GM12872 (cell line): Measurements from ENCODE around the gene SPATC1L.

Experiments
- CTCF ChIP-seq: IDR thresholded peaks from 3 replicates; pipeline ENCODE4 v1.5.1; 2011; ENCODE audit warnings: low read depth, mild to moderate bottlenecking, low read length, moderate library complexity; ENCODE audit not compliant: insufficient read depth

SPATC1L gene

GRCh38 chr21:46138383-46138970 is 45.8 kb downstream of the SPATC1L start:
- TF ChIP-seq CTCF = no peak

- TF ChIP-seq CTCF = no peak
These were observed 46.4 kb downstream of the SPATC1L start for GRCh38 chr21:46137908-46138307.

- no peak for TF ChIP-seq CTCF
These were observed 47.4 kb downstream of the SPATC1L start for GRCh38 chr21:46136739-46137349.

- TF ChIP-seq CTCF = no peak
These were observed 48.4 kb downstream of the SPATC1L start for GRCh38 chr21:46135782-46136395.

GRCh38 chr21:46131838-46132651 is 52.2 kb downstream of the SPATC1L start:
- no peak for TF ChIP-seq CTCF

- TF ChIP-seq CTCF = no peak
These were observed 52.7 kb downstream of the SPATC1L start for GRCh38 chr21:46131588-46131837.

GRCh38 chr21:46130831-46131587 is 53.2 kb downstream of the SPATC1L start:
- TF ChIP-seq CTCF = no peak
